ENCODE data around the gene PER3. TPM values are rescaled to one million over a fixed set of nuclear protein-coding genes. Genes with fewer than 3 reads are reported as not detected.

The PER3 gene
- total RNA-seq, 1 donor = 22.4 TPM

GRCh38 chr1:7846656-7847055, 62.6 kb downstream of the PER3 start:
- no peak for DNase-seq (ENCODE audit: insufficient read length, low spot score, missing footprints)
- no peak for TF ChIP-seq CTCF (IDR thresholded peaks at IDR 0.05; ENCODE audit: extremely low read depth, low read depth, low read length)
- Histone ChIP-seq H3K27me3 (ENCODE audit: insufficient read depth, low read length) (no peaks in the 10 kb centered on the region), H3K4me2 (ENCODE audit: insufficient read depth, low read length) (no peak overlapping the region), H2AFZ (ENCODE audit: low read length) (no peak overlapping the region), H3K36me3 (ENCODE audit: insufficient read depth, low read length) (no peaks in the 10 kb centered on the region), H3K4me3 (ENCODE audit: insufficient read depth, low read length) (no peak overlapping the region), H4K20me1 (ENCODE audit: insufficient read depth, low read length) (no peaks in the 10 kb centered on the region), H3K9me3 (ENCODE audit: low read depth, low read length) (no peaks in the 10 kb centered on the region), H3K79me2 (ENCODE audit: insufficient read depth, low read length) (no peaks in the 10 kb centered on the region), H3K27ac (ENCODE audit: low read depth, low read length) (no peak overlapping the region), H3K4me1 (ENCODE audit: insufficient read depth, low read length) (no peaks in the 10 kb centered on the region)

GRCh38 chr1:7847599-7847998, 63.5 kb downstream of the PER3 start:
- Histone ChIP-seq H3K4me2 (ENCODE audit: insufficient read depth, low read length) (peak overlapping the region; percentile 56), H3K9me3 (ENCODE audit: low read depth, low read length) (no peaks in the 10 kb centered on the region), H3K27ac (ENCODE audit: low read depth, low read length) (no peak overlapping the region), H2AFZ (ENCODE audit: low read length) (no peak overlapping the region), H3K27me3 (ENCODE audit: insufficient read depth, low read length) (no peaks in the 10 kb centered on the region), H3K79me2 (ENCODE audit: insufficient read depth, low read length) (no peaks in the 10 kb centered on the region), H3K4me3 (ENCODE audit: insufficient read depth, low read length) (no peak overlapping the region), H4K20me1 (ENCODE audit: insufficient read depth, low read length) (no peaks in the 10 kb centered on the region), H3K36me3 (ENCODE audit: insufficient read depth, low read length) (no peaks in the 10 kb centered on the region), H3K4me1 (ENCODE audit: insufficient read depth, low read length) (no peaks in the 10 kb centered on the region)
- TF ChIP-seq CTCF (IDR thresholded peaks at IDR 0.05; ENCODE audit: extremely low read depth, low read depth, low read length) = no peak
- DNase-seq (ENCODE audit: insufficient read length, low spot score, missing footprints) = peak; percentile 93

- TF ChIP-seq CTCF (IDR thresholded peaks at IDR 0.05; ENCODE audit: extremely low read depth, low read depth, low read length) = no peak
- Histone ChIP-seq H3K4me2 (ENCODE audit: insufficient read depth, low read length) (no peak overlapping the region), H3K4me3 (ENCODE audit: insufficient read depth, low read length) (no peak overlapping the region), H3K27ac (ENCODE audit: low read depth, low read length) (no peak overlapping the region), H2AFZ (ENCODE audit: low read length) (no peak overlapping the region), H3K79me2 (ENCODE audit: insufficient read depth, low read length) (no peaks in the 10 kb centered on the region), H3K27me3 (ENCODE audit: insufficient read depth, low read length) (no peaks in the 10 kb centered on the region), H4K20me1 (ENCODE audit: insufficient read depth, low read length) (no peaks in the 10 kb centered on the region), H3K36me3 (ENCODE audit: insufficient read depth, low read length) (no peaks in the 10 kb centered on the region), H3K4me1 (ENCODE audit: insufficient read depth, low read length) (no peaks in the 10 kb centered on the region), H3K9me3 (ENCODE audit: low read depth, low read length) (no peaks in the 10 kb centered on the region)
- no peak for DNase-seq (ENCODE audit: insufficient read length, low spot score, missing footprints)
Measured at GRCh38 chr1:7850786-7851185, 66.7 kb downstream of the PER3 start.

- no peaks in the 10 kb centered on the region for H3K79me2 ChIP-seq (ENCODE audit: insufficient read depth, low read length)
- no peak within 1 kb of the TSS for H3K4me2 ChIP-seq (ENCODE audit: insufficient read depth, low read length)
- H3K9me3 ChIP-seq (ENCODE audit: low read depth, low read length) = no peaks in the 10 kb centered on the region
- H2AFZ ChIP-seq (ENCODE audit: low read length) = no peak within 1 kb of the TSS
- TF ChIP-seq CTCF (IDR thresholded peaks at IDR 0.05; ENCODE audit: extremely low read depth, low read depth, low read length) = no peak
- DNase-seq (ENCODE audit: insufficient read length, low spot score, missing footprints) = peak; percentile 5
- H3K4me1 ChIP-seq (ENCODE audit: insufficient read depth, low read length) = no peaks in the 10 kb centered on the region
- H3K4me3 ChIP-seq (ENCODE audit: insufficient read depth, low read length) = no peak within 1 kb of the TSS
- no peak within 1 kb of the TSS for H3K27ac ChIP-seq (ENCODE audit: low read depth, low read length)
- H4K20me1 ChIP-seq (ENCODE audit: insufficient read depth, low read length) = no peaks in the 10 kb centered on the region
- no peaks in the 10 kb centered on the region for H3K36me3 ChIP-seq (ENCODE audit: insufficient read depth, low read length)
- H3K27me3 ChIP-seq (ENCODE audit: insufficient read depth, low read length) = no peaks in the 10 kb centered on the region
Measured at GRCh38 chr1:7852804-7853683, 69.0 kb downstream of the PER3 start, which contains the start of gene UTS2. TSS of gene UTS2 (minus strand) at chr1:7853065. CDS start at chr1:7853003, 62 bp downstream.

Data from osteoblast (primary cell).